Measurements from ENCODE around the gene GREM2. TPM values are rescaled to one million over a fixed set of nuclear protein-coding genes. Genes with fewer than 3 reads are reported as not detected.

GREM2 gene
- polyA plus RNA-seq, 1 donor from 2014 or later = 0.85 TPM

DNA sequence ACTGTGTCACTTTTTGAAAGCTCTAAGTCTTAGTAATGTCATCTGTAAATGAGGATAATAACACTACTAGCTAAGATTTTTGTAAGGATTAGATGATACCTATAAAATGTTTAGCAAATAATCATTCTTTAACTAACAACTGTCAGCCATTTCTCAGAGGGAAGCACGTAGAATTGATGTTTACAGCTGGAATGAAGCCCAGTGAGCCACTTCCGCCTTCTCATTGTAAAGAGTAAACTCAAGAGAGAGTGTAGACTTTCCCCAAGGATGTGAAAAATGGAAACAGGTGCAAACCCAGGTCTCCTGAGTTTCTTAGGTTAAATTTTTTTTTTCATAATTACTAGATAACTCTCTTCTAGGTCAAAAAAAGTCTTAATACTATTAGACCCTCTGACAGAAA is 4.9 kb downstream of the GREM2 start:
- Histone ChIP-seq H3K9me3 (ENCODE audit: low read length) (no peaks in the 10 kb centered on the region), H3K9ac (ENCODE audit: low read length) (no peak overlapping the region), H3K4me2 (ENCODE audit: low read length) (no peak overlapping the region), H3K4me3 (ENCODE audit: low read length) (no peak overlapping the region), H3F3A (ENCODE audit: insufficient read depth, low read length, poor library complexity, severe bottlenecking) (no peaks in the 10 kb centered on the region), H3K27ac (ENCODE audit: low read length) (no peak overlapping the region), H3K27me3 (ENCODE audit: insufficient read depth, low read depth, low read length) (peaks cover 14% of the 10 kb centered on the region), H3K79me2 (replicated peaks; ENCODE audit: insufficient read depth, low read length) (no peaks in the 10 kb centered on the region), H3K36me3 (ENCODE audit: insufficient read depth, low read length) (no peaks in the 10 kb centered on the region), H2AFZ (ENCODE audit: low read depth, low read length) (no peak overlapping the region), H3K9me2 (ENCODE audit: insufficient read depth, low read length) (no peaks in the 10 kb centered on the region), H4K20me1 (ENCODE audit: insufficient read depth) (no peaks in the 10 kb centered on the region)
- TF ChIP-seq RAD21 (conservative IDR thresholded peaks at IDR 0.05) (no peak), POLR2AphosphoS5 (IDR thresholded peaks at IDR 0.05) (no peak), SMC3 (conservative IDR thresholded peaks at IDR 0.05; ENCODE audit: poor library complexity) (no peak)

- H3K4me2 ChIP-seq (ENCODE audit: low read length) = no peak overlapping the region
Measured at GRCh38 chr1:240602189-240602588, 9.8 kb downstream of the GREM2 start.

DNA sequence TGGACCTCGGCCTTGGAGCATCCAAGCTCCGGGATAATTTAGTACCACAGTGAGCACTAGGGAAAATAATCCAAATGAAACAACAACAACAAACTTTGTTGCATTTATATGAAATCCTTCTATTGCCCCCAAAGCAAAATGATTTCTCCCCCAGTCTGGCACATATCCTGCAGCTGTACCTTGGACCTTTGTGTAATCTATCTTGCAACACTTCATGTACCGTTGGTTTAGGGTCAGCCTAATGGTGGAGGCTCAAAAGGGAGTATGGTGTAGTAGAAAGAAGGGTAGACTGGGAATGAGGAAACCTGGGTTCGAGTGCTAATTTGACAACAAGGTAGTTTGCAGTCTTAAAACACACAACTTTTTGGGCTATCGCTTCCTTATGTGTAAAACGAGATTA is 12.1 kb downstream of the GREM2 start:
- Histone ChIP-seq H3K4me2 (ENCODE audit: low read length) (no peak overlapping the region), H3K9me3 (ENCODE audit: low read length) (no peaks in the 10 kb centered on the region), H2AFZ (ENCODE audit: low read depth, low read length) (no peak overlapping the region), H3K9ac (ENCODE audit: low read length) (no peak overlapping the region), H3K79me2 (replicated peaks; ENCODE audit: insufficient read depth, low read length) (no peaks in the 10 kb centered on the region), H3K36me3 (ENCODE audit: insufficient read depth, low read length) (no peaks in the 10 kb centered on the region), H3K27ac (ENCODE audit: low read length) (no peak overlapping the region), H3F3A (ENCODE audit: insufficient read depth, low read length, poor library complexity, severe bottlenecking) (no peaks in the 10 kb centered on the region), H3K4me3 (ENCODE audit: low read length) (no peak overlapping the region), H4K20me1 (ENCODE audit: insufficient read depth) (no peaks in the 10 kb centered on the region), H3K27me3 (ENCODE audit: insufficient read depth, low read depth, low read length) (no peaks in the 10 kb centered on the region), H3K9me2 (ENCODE audit: insufficient read depth, low read length) (no peaks in the 10 kb centered on the region)
- no peak for TF ChIP-seq RAD21 (conservative IDR thresholded peaks at IDR 0.05)
- TF ChIP-seq, protein P1, sequence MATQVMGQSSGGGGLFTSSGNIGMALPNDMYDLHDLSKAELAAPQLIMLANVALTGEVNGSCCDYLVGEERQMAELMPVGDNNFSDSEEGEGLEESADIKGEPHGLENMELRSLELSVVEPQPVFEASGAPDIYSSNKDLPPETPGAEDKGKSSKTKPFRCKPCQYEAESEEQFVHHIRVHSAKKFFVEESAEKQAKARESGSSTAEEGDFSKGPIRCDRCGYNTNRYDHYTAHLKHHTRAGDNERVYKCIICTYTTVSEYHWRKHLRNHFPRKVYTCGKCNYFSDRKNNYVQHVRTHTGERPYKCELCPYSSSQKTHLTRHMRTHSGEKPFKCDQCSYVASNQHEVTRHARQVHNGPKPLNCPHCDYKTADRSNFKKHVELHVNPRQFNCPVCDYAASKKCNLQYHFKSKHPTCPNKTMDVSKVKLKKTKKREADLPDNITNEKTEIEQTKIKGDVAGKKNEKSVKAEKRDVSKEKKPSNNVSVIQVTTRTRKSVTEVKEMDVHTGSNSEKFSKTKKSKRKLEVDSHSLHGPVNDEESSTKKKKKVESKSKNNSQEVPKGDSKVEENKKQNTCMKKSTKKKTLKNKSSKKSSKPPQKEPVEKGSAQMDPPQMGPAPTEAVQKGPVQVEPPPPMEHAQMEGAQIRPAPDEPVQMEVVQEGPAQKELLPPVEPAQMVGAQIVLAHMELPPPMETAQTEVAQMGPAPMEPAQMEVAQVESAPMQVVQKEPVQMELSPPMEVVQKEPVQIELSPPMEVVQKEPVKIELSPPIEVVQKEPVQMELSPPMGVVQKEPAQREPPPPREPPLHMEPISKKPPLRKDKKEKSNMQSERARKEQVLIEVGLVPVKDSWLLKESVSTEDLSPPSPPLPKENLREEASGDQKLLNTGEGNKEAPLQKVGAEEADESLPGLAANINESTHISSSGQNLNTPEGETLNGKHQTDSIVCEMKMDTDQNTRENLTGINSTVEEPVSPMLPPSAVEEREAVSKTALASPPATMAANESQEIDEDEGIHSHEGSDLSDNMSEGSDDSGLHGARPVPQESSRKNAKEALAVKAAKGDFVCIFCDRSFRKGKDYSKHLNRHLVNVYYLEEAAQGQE (IDR thresholded peaks at IDR 0.05; ENCODE audit: borderline replicate concordance) = no peak
- no peak for TF ChIP-seq SMC3 (conservative IDR thresholded peaks at IDR 0.05; ENCODE audit: poor library complexity)
- no peak for TF ChIP-seq EZH2 (IDR thresholded peaks at IDR 0.05; ENCODE audit: borderline replicate concordance, insufficient read depth, low read length, poor library complexity, severe bottlenecking)
- TF ChIP-seq TAF1 (IDR thresholded peaks at IDR 0.05; ENCODE audit: low read depth) = no peak

More at GRCh38 chr1:240602189-240602588, 9.8 kb downstream of the GREM2 start:
- no peaks in the 10 kb centered on the region for H3K27me3 ChIP-seq (ENCODE audit: insufficient read depth, low read depth, low read length)
- H3K9me2 ChIP-seq (ENCODE audit: insufficient read depth, low read length) = no peaks in the 10 kb centered on the region
- no peaks in the 10 kb centered on the region for H3F3A ChIP-seq (ENCODE audit: insufficient read depth, low read length, poor library complexity, severe bottlenecking)
- no peak overlapping the region for H3K4me3 ChIP-seq (ENCODE audit: low read length)
- no peak overlapping the region for H2AFZ ChIP-seq (ENCODE audit: low read depth, low read length)
- no peaks in the 10 kb centered on the region for H4K20me1 ChIP-seq (ENCODE audit: insufficient read depth)
- no peaks in the 10 kb centered on the region for H3K9me3 ChIP-seq (ENCODE audit: low read length)
- no peaks in the 10 kb centered on the region for H3K79me2 ChIP-seq (replicated peaks; ENCODE audit: insufficient read depth, low read length)
- TF ChIP-seq EZH2 (IDR thresholded peaks at IDR 0.05; ENCODE audit: borderline replicate concordance, insufficient read depth, low read length, poor library complexity, severe bottlenecking) = no peak
- H3K27ac ChIP-seq (ENCODE audit: low read length) = no peak overlapping the region
- no peak overlapping the region for H3K9ac ChIP-seq (ENCODE audit: low read length)
- no peaks in the 10 kb centered on the region for H3K36me3 ChIP-seq (ENCODE audit: insufficient read depth, low read length)

DNA sequence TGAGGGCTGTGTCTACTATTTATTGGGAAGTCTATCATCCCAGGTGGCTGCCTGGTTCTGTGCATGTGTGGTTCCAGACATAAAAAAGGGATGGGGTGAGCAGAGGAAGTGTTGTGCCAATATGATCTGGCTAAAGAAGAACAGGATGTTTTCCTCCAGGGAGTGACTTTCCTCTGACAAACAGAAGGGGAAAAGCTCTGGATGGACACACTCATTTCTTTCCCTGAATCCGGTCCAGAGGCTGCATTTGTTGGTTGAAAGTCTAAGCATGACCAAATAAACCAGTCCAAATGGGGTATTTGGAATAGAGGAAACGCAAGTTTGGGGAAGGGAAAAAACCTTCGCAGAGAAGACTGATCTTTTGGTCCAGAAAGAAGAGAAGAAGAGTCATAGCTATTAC is 12.7 kb downstream of the GREM2 start:
- no peak overlapping the region for H3K27ac ChIP-seq (ENCODE audit: low read length)
- H3K9me2 ChIP-seq (ENCODE audit: insufficient read depth, low read length) = no peaks in the 10 kb centered on the region
- H3K27me3 ChIP-seq (ENCODE audit: insufficient read depth, low read depth, low read length) = no peaks in the 10 kb centered on the region
- no peaks in the 10 kb centered on the region for H4K20me1 ChIP-seq (ENCODE audit: insufficient read depth)
- H3K36me3 ChIP-seq (ENCODE audit: insufficient read depth, low read length) = no peaks in the 10 kb centered on the region
- no peak overlapping the region for H3K4me2 ChIP-seq (ENCODE audit: low read length)
- H3K4me3 ChIP-seq (ENCODE audit: low read length) = no peak overlapping the region
- no peak overlapping the region for H2AFZ ChIP-seq (ENCODE audit: low read depth, low read length)
- H3K79me2 ChIP-seq (replicated peaks; ENCODE audit: insufficient read depth, low read length) = no peaks in the 10 kb centered on the region
- no peaks in the 10 kb centered on the region for H3F3A ChIP-seq (ENCODE audit: insufficient read depth, low read length, poor library complexity, severe bottlenecking)
- H3K9me3 ChIP-seq (ENCODE audit: low read length) = no peaks in the 10 kb centered on the region
- no peak overlapping the region for H3K9ac ChIP-seq (ENCODE audit: low read length)
- TF ChIP-seq RAD21 (conservative IDR thresholded peaks at IDR 0.05) (no peak), POLR2AphosphoS5 (IDR thresholded peaks at IDR 0.05) (no peak), TAF1 (IDR thresholded peaks at IDR 0.05; ENCODE audit: low read depth) (no peak), MXI1 (conservative IDR thresholded peaks at IDR 0.05; ENCODE audit: poor library complexity, severe bottlenecking) (no peak), EP300 (conservative IDR thresholded peaks at IDR 0.05; ENCODE audit: poor library complexity, severe bottlenecking) (no peak), EZH2 (IDR thresholded peaks at IDR 0.05; ENCODE audit: borderline replicate concordance, insufficient read depth, low read length, poor library complexity, severe bottlenecking) (no peak)
- TF ChIP-seq, protein P1 (IDR thresholded peaks at IDR 0.05; ENCODE audit: borderline replicate concordance) = no peak
- TF ChIP-seq, protein P2, sequence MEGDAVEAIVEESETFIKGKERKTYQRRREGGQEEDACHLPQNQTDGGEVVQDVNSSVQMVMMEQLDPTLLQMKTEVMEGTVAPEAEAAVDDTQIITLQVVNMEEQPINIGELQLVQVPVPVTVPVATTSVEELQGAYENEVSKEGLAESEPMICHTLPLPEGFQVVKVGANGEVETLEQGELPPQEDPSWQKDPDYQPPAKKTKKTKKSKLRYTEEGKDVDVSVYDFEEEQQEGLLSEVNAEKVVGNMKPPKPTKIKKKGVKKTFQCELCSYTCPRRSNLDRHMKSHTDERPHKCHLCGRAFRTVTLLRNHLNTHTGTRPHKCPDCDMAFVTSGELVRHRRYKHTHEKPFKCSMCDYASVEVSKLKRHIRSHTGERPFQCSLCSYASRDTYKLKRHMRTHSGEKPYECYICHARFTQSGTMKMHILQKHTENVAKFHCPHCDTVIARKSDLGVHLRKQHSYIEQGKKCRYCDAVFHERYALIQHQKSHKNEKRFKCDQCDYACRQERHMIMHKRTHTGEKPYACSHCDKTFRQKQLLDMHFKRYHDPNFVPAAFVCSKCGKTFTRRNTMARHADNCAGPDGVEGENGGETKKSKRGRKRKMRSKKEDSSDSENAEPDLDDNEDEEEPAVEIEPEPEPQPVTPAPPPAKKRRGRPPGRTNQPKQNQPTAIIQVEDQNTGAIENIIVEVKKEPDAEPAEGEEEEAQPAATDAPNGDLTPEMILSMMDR (IDR thresholded peaks at IDR 0.05; ENCODE audit: poor library complexity, severe bottlenecking) = no peak
